AG09319 (cell line): ENCODE data around the gene AMZ2.

Experiments used
- DNase-seq: peaks from one replicate; pipeline ENCODE4 v3.0.0-alpha.2; 2010; ENCODE audit warnings: low read depth; ENCODE audit errors: extremely low read depth
- CTCF ChIP-seq: IDR thresholded peaks from 2 replicates; pipeline ENCODE4 v1.5.1; 2011; ENCODE audit warnings: low read depth, mild to moderate bottlenecking, inconsistent platforms, low read length, moderate library complexity

AMZ2 gene

GRCh38 chr17:68289936-68290267, 42.1 kb downstream of the AMZ2 start:
- no peak for TF ChIP-seq CTCF
- DNase-seq, result no peak

- no peak for TF ChIP-seq CTCF
- no peak for DNase-seq
Observed at GRCh38 chr17:68290268-68290954, 42.6 kb downstream of the AMZ2 start.

GRCh38 chr17:68290955-68291835, 43.4 kb downstream of the AMZ2 start, which contains the start of the genes ARSG and SLC16A6:
TSS of gene ARSG (plus strand) at chr17:68291495. CDS start at chr17:68307494, 15,999 bp downstream.
TSS of gene SLC16A6 (minus strand) at chr17:68291127. CDS start at chr17:68278320, 12,807 bp downstream.
- DNase-seq, result no peak
- TF ChIP-seq CTCF, result no peak

- no peak; the same call in 1 of the 2 replicates for TF ChIP-seq CTCF
- no peak for DNase-seq
Observed at GRCh38 chr17:68291836-68292688, 44.2 kb downstream of the AMZ2 start.

- TF ChIP-seq CTCF, result no peak
- no peak for DNase-seq
Observed at GRCh38 chr17:68292689-68293040, 44.8 kb downstream of the AMZ2 start.

- TF ChIP-seq CTCF, result no peak
- DNase-seq, result no peak
Observed at GRCh38 chr17:68293490-68294195, 45.8 kb downstream of the AMZ2 start.
